ENCODE measurements around the gene ZNRF1. TPM values are rescaled to one million over a fixed set of nuclear protein-coding genes. Genes with fewer than 3 reads are reported as not detected.

Gene ZNRF1
- total and polyA plus RNA-seq, 2 of the 13 experiments (the other 11 are each of a cell fraction or from before 2014, with no cell fraction given) = 43.9 to 58.7 TPM

- CTCF ChIA-PET (ENCODE audit: low intra/inter-chr PET ratio, low total read pairs) = no interaction called here
- TF ChIP-seq ARID2 (CRISPR knock-in tag; IDR thresholded peaks at IDR 0.05; ENCODE audit: borderline replicate concordance) = 0 out of 2 replicates have a peak, but pooled peaks have one; percentile 27
- TF ChIP-seq ZNF232 (CRISPR knock-in tag; IDR thresholded peaks at IDR 0.05; ENCODE audit: borderline replicate concordance) = 0 out of 2 replicates have a peak, but pooled peaks have one; percentile 32
- no peak for TF ChIP-seq ZNF205 (CRISPR knock-in tag; IDR thresholded peaks at IDR 0.05)
- peak; percentile 22; the same call in 1 of the 2 replicates for TF ChIP-seq ZNF605 (CRISPR knock-in tag; IDR thresholded peaks at IDR 0.05)
- Histone ChIP-seq H2AFZ (ENCODE audit: low read length) (no peak overlapping the region), H3K4me2 (ENCODE audit: low read depth, low read length) (peak overlapping the region; percentile 67), H3K27me3 (ENCODE audit: control insufficient read depth in 1 of 2, insufficient read depth in 2 of 2, low read length in 2 of 2) (no peaks in the 10 kb centered on the region), H3K9me3 (ENCODE audit: low read length) (no peaks in the 10 kb centered on the region), H3K4me1 (ENCODE audit: insufficient read depth, low read length) (peaks cover 82% of the 10 kb centered on the region), H3K9ac (ENCODE audit: insufficient read depth, low read depth, low read length) (peak overlapping the region; percentile 22; the same call in 1 of the 2 replicates), H3K27ac (ENCODE audit: extremely low read length, insufficient read depth, low read length) (peak overlapping the region; percentile 53), H3K79me2 (ENCODE audit: insufficient read depth, low read length) (peaks cover 93% of the 10 kb centered on the region), H3K4me3 (replicated peaks in 1 of 3; ENCODE audit: insufficient read depth in 1 of 3, low read depth in 2 of 3, low read length in 3 of 3) (peak overlapping the region in 1 of 3 experiments; percentile 36; a peak in 1 of 6 replicates), H4K20me1 (ENCODE audit: insufficient read depth, low read length) (peaks cover 34% of the 10 kb centered on the region), H3K36me3 (replicated peaks in 1 of 2; ENCODE audit: control insufficient read depth in 1 of 2, insufficient read depth in 2 of 2, low read length in 2 of 2) (no peaks in the 10 kb centered on the region; a peak in 1 of 5 replicates)
- 71% methylated on average over 9 of the region's 10 CpGs for WGBS (ENCODE audit: low lambda C conversion rate)
- in situ Hi-C loops (cut with HindIII; ENCODE audit: extremely low pct_ligation_motif_present, low pct_unique_long_range_greater_than_20kb) = no loop called here
- POLR2A ChIA-PET = interaction anchor here (1.3 to 1.4 kb wide), 2 partner anchors 11 to 80 kb away, joined by 4 to 5 read pairs; partner anchors contain the start of gene WDR59
- BruUV-seq (replicated peaks) = no TSS peak
- FAIRE-seq (no peak), DNase-seq (ENCODE audit: low spot score) (no peak), ATAC-seq (peak; percentile 14)
- intact Hi-C loops (cut with micrococcal nuclease; ENCODE audit: unreplicated experiment) = no loop called here
Observed at GRCh38 chr16:75065149-75065505, 66.3 kb downstream of the ZNRF1 start.

- Histone ChIP-seq H3K4me1 (ENCODE audit: insufficient read depth, low read length) (peaks cover 87% of the 10 kb centered on the region), H3K9ac (ENCODE audit: insufficient read depth, low read depth, low read length) (no peak overlapping the region), H3K4me3 (replicated peaks in 1 of 3; ENCODE audit: insufficient read depth in 1 of 3, low read depth in 2 of 3, low read length in 3 of 3) (no peak overlapping the region), H2AFZ (ENCODE audit: low read length) (no peak overlapping the region), H3K9me3 (ENCODE audit: low read length) (no peaks in the 10 kb centered on the region), H3K27ac (ENCODE audit: extremely low read length, insufficient read depth, low read length) (peak overlapping the region; percentile 53), H3K79me2 (ENCODE audit: insufficient read depth, low read length) (peaks cover 92% of the 10 kb centered on the region), H3K27me3 (ENCODE audit: control insufficient read depth in 1 of 2, insufficient read depth in 2 of 2, low read length in 2 of 2) (no peaks in the 10 kb centered on the region), H3K36me3 (replicated peaks in 1 of 2; ENCODE audit: control insufficient read depth in 1 of 2, insufficient read depth in 2 of 2, low read length in 2 of 2) (no peaks in the 10 kb centered on the region; a peak in 1 of 5 replicates), H4K20me1 (ENCODE audit: insufficient read depth, low read length) (peaks cover 38% of the 10 kb centered on the region), H3K4me2 (ENCODE audit: low read depth, low read length) (peak overlapping the region; percentile 67; the same call in 1 of the 2 replicates)
- CTCF ChIA-PET (ENCODE audit: low intra/inter-chr PET ratio, low total read pairs) = no interaction called here
- in situ Hi-C loops (cut with HindIII; ENCODE audit: extremely low pct_ligation_motif_present, low pct_unique_long_range_greater_than_20kb) = no loop called here
- POLR2A ChIA-PET = interaction anchor here (1.4 kb wide), 1 partner anchor 11 kb away, joined by 4 read pairs; no protein-coding TSS in a partner anchor
- intact Hi-C loops (cut with micrococcal nuclease; ENCODE audit: unreplicated experiment) = no loop called here
- FAIRE-seq (peak; percentile 18), ATAC-seq (no peak), DNase-seq (ENCODE audit: low spot score) (no peak)
- 65% methylated on average over 7 of the region's 7 CpGs for WGBS (ENCODE audit: low lambda C conversion rate)
- TF ChIP-seq PITX1 (CRISPR knock-in tag; IDR thresholded peaks at IDR 0.05) (no peak), RBM22 (optimal IDR thresholded peaks at IDR 0.05; ENCODE audit: low read length) (peak; percentile 15), ZNF567 (CRISPR knock-in tag; IDR thresholded peaks at IDR 0.05; ENCODE audit: borderline replicate concordance) (no peak), ZNF329 (CRISPR knock-in tag; IDR thresholded peaks at IDR 0.05; ENCODE audit: low read depth) (no peak), MTA1 (CRISPR knock-in tag; IDR thresholded peaks at IDR 0.05; ENCODE audit: borderline replicate concordance) (no peak), HOXD1 (CRISPR knock-in tag; IDR thresholded peaks at IDR 0.05) (no peak), FOXA3 (CRISPR knock-in tag; IDR thresholded peaks at IDR 0.05) (0 out of 2 replicates have a peak, but pooled peaks have one; percentile 15), ASH2L (IDR thresholded peaks at IDR 0.05; ENCODE audit: insufficient read length, low read depth, low read length) (peak; percentile 13), HHEX (CRISPR knock-in tag; IDR thresholded peaks at IDR 0.05) (no peak), HDAC1 (CRISPR knock-in tag; IDR thresholded peaks at IDR 0.05) (no peak), FOSL2 (CRISPR knock-in tag; IDR thresholded peaks at IDR 0.05) (no peak)
- BruUV-seq (replicated peaks) = no TSS peak
Observed at GRCh38 chr16:75065521-75066149, 66.8 kb downstream of the ZNRF1 start.

Measured in HepG2 (cell line).